H1 (cell line): ENCODE data around the gene ZNF367. TPM values are rescaled to one million over a fixed set of nuclear protein-coding genes. Genes with fewer than 3 reads are reported as not detected.

Experiments
- CTCF ChIA-PET: fragments of 300-600 bp; sonication (Branson Sonifier 250); formaldehyde crosslinking; loops from one replicate; lab custom pipeline; 2021; ENCODE audit not compliant: partially characterized antibody; lab: Charles Lee
- POLR2A ChIA-PET: fragments of 300-600 bp; sonication (Branson Sonifier 250); formaldehyde crosslinking; loops from one replicate; lab custom pipeline; 2021; ENCODE audit warnings: inconsistent platforms; ENCODE audit not compliant: partially characterized antibody; lab: Charles Lee
- DNase-seq, 2 experiments: peaks; one replicate each; pipeline versions ENCODE4 v3.0.0 to v3.0.0-alpha.2; 2010 to 2022; ENCODE audit warnings: low spot score in 2 of 2, low read depth in 1 of 2, mixed read lengths in 1 of 2
- FAIRE-seq: peaks from 2 replicates; lab custom pipeline; 2011; peaks lifted over from hg19 to GRCh38; lab: Jason Lieb, UNC
- H2AFZ ChIP-seq: 2 replicates; pipeline ENCODE4 v1.8.1; 2012; ENCODE audit warnings: low read length, inconsistent platforms
- H2AK5ac ChIP-seq: 2 replicates; pipeline ENCODE4 v1.6.1; 2013; ENCODE audit warnings: low read depth, low read length
- H2BK120ac ChIP-seq: replicated peaks from 2 replicates; pipeline ENCODE3; 2013; ENCODE audit warnings: low read depth, low read length, inconsistent platforms
- H2BK12ac ChIP-seq: 2 replicates; pipeline ENCODE4 v1.6.1; 2013; ENCODE audit warnings: low read depth, low read length
- H2BK15ac ChIP-seq: 2 replicates; pipeline ENCODE4 v1.6.1; 2013; ENCODE audit warnings: low read length
- H2BK20ac ChIP-seq: 2 replicates; pipeline ENCODE4 v1.6.1; 2013; ENCODE audit warnings: low read length
- H2BK5ac ChIP-seq: 2 replicates; pipeline ENCODE4 v1.6.1; 2013; ENCODE audit warnings: low read depth, low read length
- H3K14ac ChIP-seq: 2 replicates; pipeline ENCODE4 v1.6.1; 2013; ENCODE audit warnings: inconsistent platforms; ENCODE audit not compliant: insufficient read length
- H3K18ac ChIP-seq: 2 replicates; pipeline ENCODE4 v1.6.1; 2013; ENCODE audit warnings: low read length; ENCODE audit errors: extremely low read depth
- H3K23ac ChIP-seq: 2 replicates; pipeline ENCODE4 v1.6.1; 2013; ENCODE audit warnings: inconsistent platforms; ENCODE audit not compliant: insufficient read length
- H3K23me2 ChIP-seq: 2 replicates; pipeline ENCODE4 v1.6.1; 2013; ENCODE audit warnings: low read depth, low read length
- H3K27ac ChIP-seq: 2 replicates; pipeline ENCODE4 v1.6.1; 2011; ENCODE audit warnings: low read depth, low read length, inconsistent platforms
- H3K27me3 ChIP-seq, 4 experiments: replicated peaks in 1 of 4; 1 replicate in 1 of 4; 2 replicates in 3 of 4; pipeline versions ENCODE4 v1.6.1 to v1.8.1; 2011 to 2013; ENCODE audit warnings: low read length in 3 of 4, mild to moderate bottlenecking in 3 of 4, inconsistent platforms in 2 of 4, mixed read lengths in 2 of 4, moderate library complexity in 1 of 4; ENCODE audit not compliant: control insufficient read depth in 3 of 4, insufficient read depth in 3 of 4; ENCODE audit errors: extremely low read depth in 1 of 4
- H3K36me3 ChIP-seq, 4 experiments: 2 replicates each; pipeline versions ENCODE4 v1.6.1 to v1.8.1; 2011 to 2013; ENCODE audit warnings: mild to moderate bottlenecking in 4 of 4, low read length in 3 of 4, moderate library complexity in 2 of 4, control low read depth in 1 of 4, inconsistent platforms in 1 of 4; ENCODE audit not compliant: insufficient read depth in 4 of 4, control insufficient read depth in 2 of 4
- H3K4ac ChIP-seq: replicated peaks from 2 replicates; pipeline ENCODE3; 2013; ENCODE audit warnings: low read length, low read depth, mixed read lengths, inconsistent platforms; ENCODE audit not compliant: insufficient read length
- H3K4me1 ChIP-seq, 4 experiments: replicated peaks in 1 of 4; 1 replicate in 1 of 4; 2 replicates in 3 of 4; pipeline versions ENCODE4 v1.6.1 to v1.8.1; 2011 to 2013; ENCODE audit warnings: low read length in 3 of 4, inconsistent platforms in 2 of 4, mixed read lengths in 1 of 4; ENCODE audit not compliant: insufficient read depth in 4 of 4, control insufficient read depth in 3 of 4
- H3K4me2 ChIP-seq, 2 experiments: 2 replicates each; pipeline versions ENCODE4 v1.6.1 to v1.8.1; 2011 to 2013; ENCODE audit warnings: low read depth in 2 of 2, low read length in 2 of 2, control low read depth in 1 of 2, inconsistent platforms in 1 of 2, mild to moderate bottlenecking in 1 of 2; ENCODE audit not compliant: insufficient read depth in 1 of 2
- H3K4me3 ChIP-seq, 4 experiments: fragments of 200-600, 300-600 bp in 1 of 4; sonication (generic), shearing (Covaris generic), sonication (Bioruptor Twin) in 1 of 4; 2 replicates each; pipeline versions ENCODE4 v1.5.1 to v1.8.1; 2011 to 2016; ENCODE audit warnings: low read length in 4 of 4, low read depth in 3 of 4, control low read depth in 2 of 4, inconsistent platforms in 2 of 4, mild to moderate bottlenecking in 2 of 4, mixed read lengths in 1 of 4, moderate library complexity in 1 of 4; ENCODE audit not compliant: insufficient read depth in 2 of 4; ENCODE audit errors: extremely low read depth in 1 of 4
- H3K56ac ChIP-seq: replicated peaks from 2 replicates; pipeline ENCODE3; 2013; ENCODE audit warnings: low read depth, mild to moderate bottlenecking, mixed read lengths, low read length, inconsistent platforms; ENCODE audit not compliant: insufficient read length
- H3K79me1 ChIP-seq: 2 replicates; pipeline ENCODE4 v1.6.1; 2013; ENCODE audit warnings: low read depth, low read length, control low read depth
- H3K79me2 ChIP-seq, 2 experiments: 2 replicates each; pipeline versions ENCODE4 v1.6.1 to v1.8.1; 2012 to 2013; ENCODE audit warnings: low read length in 2 of 2, mild to moderate bottlenecking in 2 of 2, inconsistent platforms in 1 of 2; ENCODE audit not compliant: insufficient read depth in 2 of 2, control insufficient read depth in 1 of 2
- H3K9ac ChIP-seq, 4 experiments: replicated peaks in 1 of 4; 1 replicate in 1 of 4; 2 replicates in 3 of 4; pipeline versions ENCODE4 v1.6.1 to v1.8.1; 2011 to 2013; ENCODE audit warnings: low read depth in 3 of 4, low read length in 3 of 4, control low read depth in 2 of 4, mild to moderate bottlenecking in 2 of 4, moderate library complexity in 2 of 4, inconsistent platforms in 1 of 4; ENCODE audit errors: extremely low read depth in 1 of 4
- H3K9me3 ChIP-seq, 2 experiments: 2 replicates each; pipeline versions ENCODE4 v1.6.1 to v1.8.1; 2012 to 2013; ENCODE audit warnings: mild to moderate bottlenecking in 2 of 2, moderate library complexity in 2 of 2, control low read depth in 1 of 2, inconsistent platforms in 1 of 2, low read depth in 1 of 2, low read length in 1 of 2, mixed read lengths in 1 of 2; ENCODE audit not compliant: insufficient read depth in 2 of 2
- H4K20me1 ChIP-seq, 2 experiments: replicated peaks in 1 of 2; 2 replicates each; pipeline versions ENCODE3 to v1.8.1; 2011 to 2013; ENCODE audit warnings: inconsistent platforms in 2 of 2, low read length in 2 of 2, mild to moderate bottlenecking in 1 of 2; ENCODE audit not compliant: insufficient read depth in 2 of 2, control insufficient read depth in 1 of 2
- H4K5ac ChIP-seq: 2 replicates; pipeline ENCODE4 v1.6.1; 2013; ENCODE audit warnings: low read length, low read depth, mixed read lengths, inconsistent platforms; ENCODE audit not compliant: insufficient read length
- H4K8ac ChIP-seq: 2 replicates; pipeline ENCODE4 v1.8.0; 2013; ENCODE audit warnings: mild to moderate bottlenecking, moderate library complexity, low read length, inconsistent platforms; ENCODE audit not compliant: insufficient read depth; ENCODE audit errors: extremely low read depth
- H4K91ac ChIP-seq: replicated peaks from 2 replicates; pipeline ENCODE3; 2013; ENCODE audit warnings: low read length, mixed read lengths, inconsistent platforms; ENCODE audit not compliant: insufficient read length
- CBX5 ChIP-seq: fragments of 300-800, 300-1000 bp; sonication (generic); IDR thresholded peaks from 2 replicates; pipeline ENCODE4 v1.7.1; 2016; ENCODE audit warnings: antibody characterized with exemption, low read length, low read depth
- CEBPB ChIP-seq: IDR thresholded peaks from 2 replicates; pipeline ENCODE4 v1.6.1; 2012; ENCODE audit warnings: low read depth, low read length
- CHD1 ChIP-seq: IDR thresholded peaks from 2 replicates; pipeline ENCODE4 v1.6.1; 2012; ENCODE audit warnings: low read depth, low read length, improper control_type of control experiment
- EZH2 ChIP-seq: fragments of 200-600 bp; sonication (generic); IDR thresholded peaks from 2 replicates; pipeline ENCODE4 v1.7.1; 2012; ENCODE audit warnings: low read depth, mild to moderate bottlenecking, moderate library complexity, low read length, inconsistent platforms; ENCODE audit not compliant: severe bottlenecking
- JUND ChIP-seq: IDR thresholded peaks from 2 replicates; pipeline ENCODE4 v1.6.1; 2011; ENCODE audit warnings: mild to moderate bottlenecking, improper control_type of control experiment, low read length
- SIRT6 ChIP-seq: IDR thresholded peaks from one replicate; pipeline ENCODE4 v1.7.1; 2012; ENCODE audit warnings: low read length, inconsistent platforms
- SIX5 ChIP-seq: IDR thresholded peaks from 2 replicates; pipeline ENCODE4 v1.6.1; 2011; ENCODE audit warnings: mild to moderate bottlenecking, low read depth, low read length
- SP1 ChIP-seq: IDR thresholded peaks from 2 replicates; pipeline ENCODE4 v1.6.1; 2011; ENCODE audit warnings: low read depth, low read length
- SP4 ChIP-seq: IDR thresholded peaks from 2 replicates; pipeline ENCODE4 v1.6.1; 2012; ENCODE audit warnings: low read length, inconsistent platforms
- SRF ChIP-seq: IDR thresholded peaks from 2 replicates; pipeline ENCODE4 v1.6.1; 2011; ENCODE audit warnings: mild to moderate bottlenecking, low read depth, low read length, moderate library complexity
- SUZ12 ChIP-seq: fragments of 200-600 bp; sonication (generic); IDR thresholded peaks from 2 replicates; pipeline ENCODE4 v1.6.1; 2012; ENCODE audit warnings: mild to moderate bottlenecking, inconsistent platforms, low read length, moderate library complexity, mixed read lengths
- TAF1 ChIP-seq: IDR thresholded peaks from 2 replicates; pipeline ENCODE4 v1.6.1; 2011; ENCODE audit warnings: mild to moderate bottlenecking, low read depth, low read length
- WGBS, 2 experiments: shearing (Covaris generic) in 1 of 2; methylation state at CpG; one replicate each; pipeline versions ENCODE4 v1.1.6 to v1.1.7; 2013 to 2015; ENCODE audit warnings: low lambda C conversion rate in 2 of 2, mixed read lengths in 2 of 2, inconsistent platforms in 1 of 2, low coverage in 1 of 2, missing lambda C conversion rate in 1 of 2; ENCODE audit not compliant: insufficient replicate concordance in 2 of 2, insufficient coverage in 1 of 2, insufficient read length in 1 of 2; ENCODE audit errors: extremely low coverage in 1 of 2, missing lambda C conversion rate in 1 of 2; 5-methylcytosine and 5-hydroxymethylcytosine counted together
- polyA plus RNA-seq, 7 experiments: library from polyadenylated mRNA; depleted of rRNA in 3 of 7; stranded (reverse) in 5 of 7; unstranded in 2 of 7; fragments of >200 nt in 5 of 7; fragments of 200-250 nt in 2 of 7; gene quantifications; 1 replicate in 5 of 7; 2 replicates in 1 of 7; 4 replicates in 1 of 7; pipeline versions ENCODE4 v1.2.1 to v1.2.3, GENCODE V29; 2011 to 2013; ENCODE audit warnings: missing spikeins in 2 of 7, mixed read lengths in 2 of 7
- total RNA-seq: library from RNA; stranded (reverse); fragmentation: NEBNext Ultra II Directional; extraction: Animal tissue kit (Norgen Biotek cat#: 25700); gene quantifications from 2 replicates; pipeline ENCODE4 v1.2.1, GENCODE V29; 2021

The ZNF367 gene
- total and polyA plus RNA-seq, 2 of the 8 experiments (the other 6 are each of a cell fraction or from before 2014, with no cell fraction given): 2.2 to 8.2 TPM

- H3K36me3 ChIP-seq: no peaks in the 10 kb centered on the region
- no peak overlapping the region for H3K9ac ChIP-seq
- 0 out of 4 replicates have a peak overlapping the region, but pooled peaks of 1 of the 2 experiments have one; percentile 3 for H3K4me2 ChIP-seq
- peak overlapping the region; percentile 21; the same call in 1 of the 2 replicates for H2BK5ac ChIP-seq
- no peak overlapping the region for H4K91ac ChIP-seq
- no peak overlapping the region for H3K27ac ChIP-seq
- POLR2A ChIA-PET: no interaction called here
- no peaks in the 10 kb centered on the region for H4K20me1 ChIP-seq
- no peak overlapping the region for H3K14ac ChIP-seq
- WGBS, 2 experiments: 80% methylated on average over 9 of the region's 9 CpGs; no CpG with 5 or more reads in 1 of the 2 experiments
- H3K9me3 ChIP-seq: peaks cover 0 to 4% of the 10 kb centered on the region in 2 experiments; a peak in 3 of 4 replicates
- no peak overlapping the region for H2AK5ac ChIP-seq
- no peak for DNase-seq
- H2BK120ac ChIP-seq: no peak overlapping the region
- H3K79me1 ChIP-seq: no peaks in the 10 kb centered on the region
- 0 out of 2 replicates have a peak overlapping the region, but pooled peaks have one; percentile 21 for H2BK12ac ChIP-seq
- no peak overlapping the region for H4K5ac ChIP-seq
- H2AFZ ChIP-seq: 0 out of 2 replicates have a peak overlapping the region, but pooled peaks have one; percentile 19
- no peak overlapping the region for H2BK20ac ChIP-seq
- no peak overlapping the region for H3K18ac ChIP-seq
- no peaks in the 10 kb centered on the region for H3K79me2 ChIP-seq
- H3K27me3 ChIP-seq: no peaks in the 10 kb centered on the region
- FAIRE-seq: no peak
- H3K56ac ChIP-seq: no peak overlapping the region
- no peak overlapping the region for H3K4me3 ChIP-seq
- no peak overlapping the region for H3K4ac ChIP-seq
- no peak overlapping the region for H2BK15ac ChIP-seq
- no peaks in the 10 kb centered on the region for H3K23me2 ChIP-seq
- H4K8ac ChIP-seq: no peak overlapping the region
- peaks cover 0 to 33% (median 17%) of the 10 kb centered on the region in 4 experiments; a peak in 6 of 7 replicates for H3K4me1 ChIP-seq
- H3K23ac ChIP-seq: no peak overlapping the region
- CTCF ChIA-PET: no interaction called here
- no peak for TF ChIP-seq TAF1
- no peak for TF ChIP-seq CBX5
- no peak for TF ChIP-seq CHD1
- TF ChIP-seq SP4: no peak
- no peak for TF ChIP-seq SP1
- TF ChIP-seq SUZ12: no peak
- no peak for TF ChIP-seq JUND
- no peak for TF ChIP-seq CEBPB
- TF ChIP-seq SRF: no peak
- TF ChIP-seq EZH2: no peak
- no peak for TF ChIP-seq SIRT6
- TF ChIP-seq SIX5: no peak
These were observed 72.6 kb downstream of the ZNF367 start for GRCh38 chr9:96345551-96345950.
